Ishikawa (cell line): ENCODE measurements around the gene VRTN.
A peak's percentile ranks its signal among the peaks of the same experiment; 100 is the strongest.

Source experiments
- CEBPB ChIP-seq: IDR thresholded peaks from 2 replicates; pipeline ENCODE4 v1.6.1; 2012
- CREB1 ChIP-seq: IDR thresholded peaks from 2 replicates; pipeline ENCODE4 v1.6.1; 2012; ENCODE audit warnings: low read depth
- EGR1 ChIP-seq: IDR thresholded peaks from 2 replicates; pipeline ENCODE4 v1.6.1; 2012
- EP300 ChIP-seq: IDR thresholded peaks from 2 replicates; pipeline ENCODE4 v1.6.1; 2012; ENCODE audit warnings: borderline replicate concordance
- FOXM1 ChIP-seq: IDR thresholded peaks from 2 replicates; pipeline ENCODE4 v1.6.1; 2012; ENCODE audit warnings: low read depth, borderline replicate concordance
- MAX ChIP-seq: IDR thresholded peaks from 2 replicates; pipeline ENCODE4 v1.6.1; 2012
- NFIC ChIP-seq: IDR thresholded peaks from 2 replicates; pipeline ENCODE4 v1.6.1; 2012
- RAD21 ChIP-seq: IDR thresholded peaks from 2 replicates; pipeline ENCODE4 v1.6.1; 2012; ENCODE audit warnings: low read depth
- TAF1 ChIP-seq: IDR thresholded peaks from 2 replicates; pipeline ENCODE4 v1.6.1; 2012; ENCODE audit warnings: low read depth, mild to moderate bottlenecking
- TCF12 ChIP-seq: IDR thresholded peaks from 2 replicates; pipeline ENCODE4 v1.6.1; 2012; ENCODE audit warnings: low read depth
- TEAD4 ChIP-seq: IDR thresholded peaks from 2 replicates; pipeline ENCODE4 v1.6.1; 2012
- YY1 ChIP-seq: IDR thresholded peaks from 2 replicates; pipeline ENCODE4 v1.6.1; 2012; ENCODE audit warnings: low read depth
- ZBTB7A ChIP-seq: IDR thresholded peaks from 2 replicates; pipeline ENCODE4 v1.6.1; 2012; ENCODE audit warnings: low read depth
- TF ChIP-seq, protein P1 (sequence below): IDR thresholded peaks from 2 replicates; pipeline ENCODE4 v1.6.1; 2012
- TF ChIP-seq, protein P2 (sequence below): IDR thresholded peaks from 2 replicates; pipeline ENCODE4 v1.6.1; 2012; ENCODE audit warnings: low read depth, mild to moderate bottlenecking

The VRTN gene

DNA sequence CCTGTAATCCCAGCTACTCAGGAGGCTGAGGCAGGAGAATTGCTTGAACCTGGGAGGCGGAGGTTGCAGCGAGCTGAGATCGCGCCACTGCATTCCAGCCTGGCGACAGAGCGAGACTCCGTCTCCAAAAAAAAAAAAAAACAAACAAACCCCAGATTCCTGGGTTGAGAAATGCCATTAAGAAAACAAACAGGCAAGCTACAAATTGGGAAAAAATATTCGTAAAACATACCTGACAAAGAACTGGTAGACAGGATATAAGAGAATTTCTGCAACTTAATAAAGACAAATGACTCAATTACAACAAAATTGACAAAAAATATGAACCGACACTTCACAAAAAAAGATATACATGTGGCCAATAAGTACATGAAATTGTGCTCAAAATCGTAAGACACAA lies 33.3 kb downstream of the VRTN start:
- TF ChIP-seq TEAD4 (0 out of 2 replicates have a peak, but pooled peaks have one; percentile 23), CEBPB (peak; percentile 3; the same call in 1 of the 2 replicates)

GRCh38 chr14:74382231-74382630 lies 34.0 kb downstream of the VRTN start:
- TF ChIP-seq EGR1 (no peak), RAD21 (no peak), TCF12 (no peak), CREB1 (no peak), NFIC (no peak), YY1 (no peak), ZBTB7A (no peak), TEAD4 (no peak), FOXM1 (no peak), TAF1 (no peak), MAX (no peak), CEBPB (no peak), EP300 (no peak)
- TF ChIP-seq, protein P1, sequence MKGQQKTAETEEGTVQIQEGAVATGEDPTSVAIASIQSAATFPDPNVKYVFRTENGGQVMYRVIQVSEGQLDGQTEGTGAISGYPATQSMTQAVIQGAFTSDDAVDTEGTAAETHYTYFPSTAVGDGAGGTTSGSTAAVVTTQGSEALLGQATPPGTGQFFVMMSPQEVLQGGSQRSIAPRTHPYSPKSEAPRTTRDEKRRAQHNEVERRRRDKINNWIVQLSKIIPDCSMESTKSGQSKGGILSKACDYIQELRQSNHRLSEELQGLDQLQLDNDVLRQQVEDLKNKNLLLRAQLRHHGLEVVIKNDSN = no peak
- TF ChIP-seq, protein P2, sequence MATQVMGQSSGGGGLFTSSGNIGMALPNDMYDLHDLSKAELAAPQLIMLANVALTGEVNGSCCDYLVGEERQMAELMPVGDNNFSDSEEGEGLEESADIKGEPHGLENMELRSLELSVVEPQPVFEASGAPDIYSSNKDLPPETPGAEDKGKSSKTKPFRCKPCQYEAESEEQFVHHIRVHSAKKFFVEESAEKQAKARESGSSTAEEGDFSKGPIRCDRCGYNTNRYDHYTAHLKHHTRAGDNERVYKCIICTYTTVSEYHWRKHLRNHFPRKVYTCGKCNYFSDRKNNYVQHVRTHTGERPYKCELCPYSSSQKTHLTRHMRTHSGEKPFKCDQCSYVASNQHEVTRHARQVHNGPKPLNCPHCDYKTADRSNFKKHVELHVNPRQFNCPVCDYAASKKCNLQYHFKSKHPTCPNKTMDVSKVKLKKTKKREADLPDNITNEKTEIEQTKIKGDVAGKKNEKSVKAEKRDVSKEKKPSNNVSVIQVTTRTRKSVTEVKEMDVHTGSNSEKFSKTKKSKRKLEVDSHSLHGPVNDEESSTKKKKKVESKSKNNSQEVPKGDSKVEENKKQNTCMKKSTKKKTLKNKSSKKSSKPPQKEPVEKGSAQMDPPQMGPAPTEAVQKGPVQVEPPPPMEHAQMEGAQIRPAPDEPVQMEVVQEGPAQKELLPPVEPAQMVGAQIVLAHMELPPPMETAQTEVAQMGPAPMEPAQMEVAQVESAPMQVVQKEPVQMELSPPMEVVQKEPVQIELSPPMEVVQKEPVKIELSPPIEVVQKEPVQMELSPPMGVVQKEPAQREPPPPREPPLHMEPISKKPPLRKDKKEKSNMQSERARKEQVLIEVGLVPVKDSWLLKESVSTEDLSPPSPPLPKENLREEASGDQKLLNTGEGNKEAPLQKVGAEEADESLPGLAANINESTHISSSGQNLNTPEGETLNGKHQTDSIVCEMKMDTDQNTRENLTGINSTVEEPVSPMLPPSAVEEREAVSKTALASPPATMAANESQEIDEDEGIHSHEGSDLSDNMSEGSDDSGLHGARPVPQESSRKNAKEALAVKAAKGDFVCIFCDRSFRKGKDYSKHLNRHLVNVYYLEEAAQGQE = no peak

DNA sequence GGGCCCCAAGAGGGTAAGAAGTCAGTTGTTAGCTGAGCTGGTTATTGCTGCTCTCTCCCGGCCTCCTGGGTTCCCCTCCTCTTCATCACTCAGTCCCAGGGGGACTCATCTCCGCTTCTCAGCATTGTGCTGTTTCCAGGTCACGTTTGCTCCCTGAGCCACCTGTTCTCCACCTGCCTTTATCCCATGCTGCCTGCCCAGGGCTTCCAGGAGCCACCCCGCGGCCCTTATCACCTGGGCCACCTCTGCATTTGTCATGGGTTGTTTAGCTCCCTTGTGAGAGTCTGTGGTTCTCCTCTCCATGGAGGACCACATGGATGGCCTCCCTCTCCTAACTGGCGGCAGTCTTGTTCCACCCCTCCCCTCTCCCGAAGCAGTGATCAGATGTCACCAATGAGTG lies 41.7 kb downstream of the VRTN start:
- TF ChIP-seq EP300 = no peak
- no peak for TF ChIP-seq CEBPB
- no peak for TF ChIP-seq FOXM1
- no peak for TF ChIP-seq YY1
- TF ChIP-seq TCF12 = no peak
- no peak for TF ChIP-seq RAD21
- no peak for TF ChIP-seq NFIC
- no peak for TF ChIP-seq TAF1
- TF ChIP-seq, protein P2 = no peak
- TF ChIP-seq TEAD4 = no peak
- TF ChIP-seq, protein P1 = no peak
- no peak for TF ChIP-seq CREB1
- no peak for TF ChIP-seq EGR1
- TF ChIP-seq MAX = no peak
- TF ChIP-seq ZBTB7A = no peak

DNA sequence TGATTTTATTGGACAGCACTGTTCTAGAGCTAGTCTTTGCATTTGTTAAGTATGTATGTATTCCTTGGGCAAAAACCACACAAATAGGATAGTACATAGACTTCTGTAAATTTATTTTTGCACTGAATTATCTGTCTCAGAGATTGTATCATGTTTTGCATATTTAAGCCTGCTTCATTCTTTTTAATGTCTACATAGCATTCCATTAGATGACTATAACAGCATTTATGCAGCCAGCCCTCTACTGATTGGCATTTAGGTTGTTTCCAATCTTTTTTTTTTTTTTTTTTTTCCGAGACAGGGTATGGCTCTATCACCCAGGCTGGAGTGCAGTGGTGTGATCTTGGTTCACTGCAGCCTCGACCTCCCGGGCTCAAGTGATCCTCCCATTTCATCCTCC lies 43.2 kb downstream of the VRTN start:
- TF ChIP-seq ZBTB7A = no peak
- TF ChIP-seq CEBPB = no peak
- TF ChIP-seq EP300 = no peak
- TF ChIP-seq YY1 = no peak
- no peak for TF ChIP-seq FOXM1
- TF ChIP-seq TCF12 = no peak
- no peak for TF ChIP-seq EGR1

DNA sequence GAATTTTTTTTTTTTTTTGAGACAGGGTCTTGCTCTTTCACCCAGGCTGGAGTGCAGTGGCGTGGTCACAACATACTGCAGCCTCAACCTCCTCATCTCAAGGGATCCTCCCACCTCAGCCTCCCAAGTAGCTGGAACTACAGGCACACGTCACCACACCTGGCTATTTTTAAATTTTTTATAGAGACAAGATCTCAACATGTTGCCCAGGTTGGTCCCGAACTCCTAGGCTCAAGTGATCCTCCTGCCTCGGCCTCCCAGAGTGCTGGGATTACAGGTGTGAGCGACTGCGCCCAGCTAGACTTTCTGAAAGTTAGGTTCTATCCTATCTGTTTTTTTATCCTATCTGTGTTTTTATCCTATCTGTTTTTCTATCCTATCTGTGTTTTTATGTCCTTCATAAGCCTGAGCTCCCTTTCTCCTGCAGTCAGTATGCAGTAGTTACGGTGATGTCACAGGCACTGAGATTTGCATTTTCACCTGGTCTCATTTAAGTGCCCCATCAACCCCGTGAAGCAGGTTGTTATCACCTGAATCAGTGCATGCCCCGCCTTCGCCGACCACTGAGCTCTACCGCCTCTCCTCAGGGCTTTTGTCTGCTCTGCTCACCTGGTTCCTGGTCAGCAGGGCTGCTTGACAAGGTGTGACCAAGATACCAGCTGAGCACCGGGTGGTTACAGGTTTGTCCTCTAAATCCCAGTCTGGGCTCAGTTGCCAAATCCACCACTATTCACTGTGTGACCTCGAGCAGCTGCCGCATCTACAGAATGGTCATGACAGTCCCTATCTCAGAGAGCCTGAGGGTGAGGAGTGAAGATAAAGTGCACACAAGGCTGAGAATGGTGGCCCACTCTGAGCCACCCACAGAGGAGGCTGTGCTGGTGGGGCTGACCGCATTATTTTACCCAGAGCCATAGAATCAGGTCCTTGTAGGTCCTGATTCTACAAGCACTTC lies 44.6 kb downstream of the VRTN start:
- TF ChIP-seq EP300 (no peak), FOXM1 (no peak), TAF1 (no peak), ZBTB7A (no peak), TEAD4 (no peak), NFIC (no peak), CEBPB (no peak), CREB1 (no peak)
- TF ChIP-seq, protein P1 = no peak
- TF ChIP-seq, protein P2 = no peak
